Activated naive CD8-positive, alpha-beta T cell (primary cell): Measurements from ENCODE around the gene TF.

Experiments used
- H3K27ac Mint-ChIP-seq: one replicate; pipeline ENCODE4 v1.8.0; 2021; ENCODE audit warnings: mixed read lengths
- H3K27me3 Mint-ChIP-seq: one replicate; pipeline ENCODE4 v1.8.0; 2021; ENCODE audit warnings: mixed read lengths
- H3K36me3 Mint-ChIP-seq: one replicate; pipeline ENCODE4 v1.8.0; 2021; ENCODE audit warnings: mixed read lengths
- H3K4me1 Mint-ChIP-seq: one replicate; pipeline ENCODE4 v1.8.0; 2021; ENCODE audit warnings: low read depth, mixed read lengths
- H3K4me3 Mint-ChIP-seq: one replicate; pipeline ENCODE4 v1.8.0; 2021; ENCODE audit warnings: mild to moderate bottlenecking, mixed read lengths
- H3K9me3 Mint-ChIP-seq: one replicate; pipeline ENCODE4 v1.8.0; 2021; ENCODE audit warnings: low read depth, mixed read lengths

TF gene

DNA sequence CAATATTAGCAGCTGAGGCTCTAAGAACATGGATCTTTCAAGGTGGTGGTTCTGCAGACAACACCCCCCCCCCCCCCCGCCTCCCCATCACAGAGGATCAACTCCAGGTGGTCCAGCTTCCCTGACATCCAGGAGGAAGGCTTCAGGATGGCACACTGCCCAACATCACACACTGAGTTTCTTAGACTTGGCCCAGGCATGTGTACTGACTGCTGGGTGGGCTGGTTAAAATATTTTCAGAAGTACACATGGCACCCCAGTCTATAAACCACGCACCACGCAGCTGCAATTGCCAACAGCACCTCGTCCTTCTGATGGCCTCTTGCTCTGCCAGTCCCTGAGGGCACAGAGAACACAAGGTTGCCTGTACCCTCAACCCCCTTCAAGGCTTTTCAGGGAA lies 81.5 kb downstream of the TF start:
- no peaks in the 10 kb centered on the region for H3K27me3 Mint-ChIP-seq
- H3K27ac Mint-ChIP-seq: no peak overlapping the region
- H3K9me3 Mint-ChIP-seq: no peaks in the 10 kb centered on the region
- no peak overlapping the region for H3K4me3 Mint-ChIP-seq
- H3K36me3 Mint-ChIP-seq: peaks cover 5% of the 10 kb centered on the region
- no peaks in the 10 kb centered on the region for H3K4me1 Mint-ChIP-seq

- Mint-ChIP-seq H3K4me3 (no peak overlapping the region), H3K27ac (no peak overlapping the region), H3K9me3 (no peaks in the 10 kb centered on the region), H3K36me3 (peaks cover 5% of the 10 kb centered on the region), H3K4me1 (no peaks in the 10 kb centered on the region), H3K27me3 (no peaks in the 10 kb centered on the region)
These were observed 82.5 kb downstream of the TF start for GRCh38 chr3:133828576-133829309.

DNA sequence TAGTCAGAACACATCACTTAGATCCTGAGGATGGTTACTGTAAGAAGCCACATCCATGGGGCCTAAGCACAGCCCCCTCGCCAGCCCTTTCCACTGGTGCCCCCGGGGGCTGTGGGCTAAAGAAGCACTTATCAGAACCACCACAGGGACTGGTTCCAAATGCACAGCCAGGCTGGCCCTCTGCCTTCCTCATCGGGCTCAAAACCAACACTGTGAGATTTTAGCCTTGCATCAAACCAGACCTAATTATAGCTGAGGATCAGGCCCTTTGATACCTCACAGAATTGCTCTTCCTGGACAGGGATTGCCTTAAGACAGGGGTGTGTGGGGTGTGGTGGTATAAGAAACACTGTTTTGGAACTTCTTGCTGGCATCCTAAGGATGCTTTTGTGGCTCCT lies 83.1 kb downstream of the TF start:
- H3K36me3 Mint-ChIP-seq: peaks cover 5% of the 10 kb centered on the region
- no peaks in the 10 kb centered on the region for H3K9me3 Mint-ChIP-seq
- H3K4me3 Mint-ChIP-seq: no peak overlapping the region
- no peak overlapping the region for H3K27ac Mint-ChIP-seq
- no peaks in the 10 kb centered on the region for H3K27me3 Mint-ChIP-seq
- no peaks in the 10 kb centered on the region for H3K4me1 Mint-ChIP-seq

DNA sequence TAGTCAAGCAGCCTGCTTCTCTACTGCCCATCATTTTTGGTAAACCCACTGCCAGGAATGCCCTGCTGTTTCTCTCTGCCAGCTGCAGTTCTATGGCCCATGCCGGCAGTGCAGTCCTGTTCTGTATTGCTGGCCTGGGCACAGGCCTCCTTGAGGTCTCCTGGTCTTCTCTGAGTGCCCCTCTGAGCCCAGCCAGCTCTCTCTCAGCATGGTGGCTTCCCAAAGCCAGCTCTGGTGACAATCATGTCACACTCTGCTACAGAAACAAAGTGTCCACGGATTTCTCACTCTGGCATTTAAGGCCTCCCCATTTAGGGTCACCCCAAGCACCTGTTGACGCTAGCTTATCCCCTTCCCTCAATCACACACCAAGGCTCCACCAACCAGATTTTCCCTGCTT lies 83.9 kb downstream of the TF start:
- Mint-ChIP-seq H3K27ac (no peak overlapping the region), H3K4me3 (no peak overlapping the region), H3K27me3 (no peaks in the 10 kb centered on the region), H3K36me3 (peaks cover 4% of the 10 kb centered on the region), H3K4me1 (no peaks in the 10 kb centered on the region), H3K9me3 (no peaks in the 10 kb centered on the region)

DNA sequence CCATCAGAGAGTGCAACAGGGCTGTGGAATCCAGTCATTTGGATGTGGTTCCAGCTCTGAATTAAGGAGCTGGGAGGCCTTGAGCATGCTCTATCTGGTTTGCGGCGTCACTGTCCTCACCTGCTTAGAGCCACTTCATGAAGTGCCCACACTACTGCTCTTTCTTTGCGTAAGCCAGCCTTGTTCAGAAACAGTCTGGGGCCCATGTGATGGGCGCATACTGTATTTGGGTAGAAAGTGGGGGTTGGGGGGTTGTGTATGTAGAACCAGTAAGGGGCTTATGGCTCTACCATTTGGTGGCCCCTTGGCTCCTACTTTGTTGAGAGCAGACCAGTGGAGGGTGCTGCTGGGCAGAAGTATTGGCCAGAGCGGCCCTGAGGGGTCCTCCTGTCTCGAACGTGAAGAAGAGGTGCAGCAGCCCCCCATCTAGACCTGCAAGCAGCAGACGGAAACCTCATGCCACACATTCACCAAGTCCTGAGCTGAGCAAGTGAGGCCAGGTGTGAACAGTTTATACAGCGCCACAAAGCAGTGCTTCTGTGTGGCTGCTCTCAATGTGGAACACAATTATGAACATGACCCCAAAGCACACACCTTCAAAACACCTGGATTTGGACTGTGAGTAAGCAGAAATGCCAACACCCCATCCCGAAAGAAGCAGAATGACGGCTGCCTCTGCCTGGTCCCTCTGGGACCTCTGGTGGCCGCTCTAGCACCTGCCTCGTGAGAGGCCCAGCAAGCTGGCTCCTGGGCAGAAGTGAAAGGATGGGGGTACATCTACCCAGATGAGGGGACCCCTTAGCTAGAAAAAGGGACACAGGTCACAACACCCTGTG lies 86.0 kb downstream of the TF start:
- no peak overlapping the region for H3K4me3 Mint-ChIP-seq
- H3K9me3 Mint-ChIP-seq: no peaks in the 10 kb centered on the region
- no peaks in the 10 kb centered on the region for H3K27me3 Mint-ChIP-seq
- H3K27ac Mint-ChIP-seq: no peak overlapping the region
- no peaks in the 10 kb centered on the region for H3K36me3 Mint-ChIP-seq
- no peaks in the 10 kb centered on the region for H3K4me1 Mint-ChIP-seq

GRCh38 chr3:133832802-133833144 lies 86.6 kb downstream of the TF start:
- Mint-ChIP-seq H3K27me3 (no peaks in the 10 kb centered on the region), H3K4me1 (no peaks in the 10 kb centered on the region), H3K27ac (no peak overlapping the region), H3K4me3 (no peak overlapping the region), H3K36me3 (no peaks in the 10 kb centered on the region), H3K9me3 (no peaks in the 10 kb centered on the region)

- no peaks in the 10 kb centered on the region for H3K9me3 Mint-ChIP-seq
- no peaks in the 10 kb centered on the region for H3K36me3 Mint-ChIP-seq
- no peak overlapping the region for H3K27ac Mint-ChIP-seq
- H3K4me1 Mint-ChIP-seq: no peaks in the 10 kb centered on the region
- H3K4me3 Mint-ChIP-seq: no peak overlapping the region
- H3K27me3 Mint-ChIP-seq: no peaks in the 10 kb centered on the region
These were observed 87.1 kb downstream of the TF start for GRCh38 chr3:133833267-133833666.

GRCh38 chr3:133833880-133834620 lies 87.9 kb downstream of the TF start:
- Mint-ChIP-seq H3K36me3 (no peaks in the 10 kb centered on the region), H3K4me1 (no peaks in the 10 kb centered on the region), H3K4me3 (no peak overlapping the region), H3K27ac (no peak overlapping the region), H3K27me3 (no peaks in the 10 kb centered on the region), H3K9me3 (no peaks in the 10 kb centered on the region)

- H3K4me1 Mint-ChIP-seq: no peaks in the 10 kb centered on the region
- no peak overlapping the region for H3K4me3 Mint-ChIP-seq
- no peaks in the 10 kb centered on the region for H3K36me3 Mint-ChIP-seq
- no peaks in the 10 kb centered on the region for H3K27me3 Mint-ChIP-seq
- no peaks in the 10 kb centered on the region for H3K9me3 Mint-ChIP-seq
- no peak overlapping the region for H3K27ac Mint-ChIP-seq
These were observed 88.6 kb downstream of the TF start for GRCh38 chr3:133834621-133835417.

GRCh38 chr3:133835418-133835743 lies 89.2 kb downstream of the TF start:
- no peaks in the 10 kb centered on the region for H3K4me1 Mint-ChIP-seq
- H3K36me3 Mint-ChIP-seq: no peaks in the 10 kb centered on the region
- H3K27me3 Mint-ChIP-seq: no peaks in the 10 kb centered on the region

GRCh38 chr3:133835961-133836360 lies 89.8 kb downstream of the TF start:
- Mint-ChIP-seq H3K4me1 (no peaks in the 10 kb centered on the region), H3K27ac (no peak overlapping the region), H3K9me3 (no peaks in the 10 kb centered on the region), H3K4me3 (no peak overlapping the region), H3K36me3 (no peaks in the 10 kb centered on the region), H3K27me3 (no peaks in the 10 kb centered on the region)

More at GRCh38 chr3:133835418-133835743, 89.2 kb downstream of the TF start:
- H3K4me3 Mint-ChIP-seq: no peak overlapping the region
- no peaks in the 10 kb centered on the region for H3K9me3 Mint-ChIP-seq
- no peak overlapping the region for H3K27ac Mint-ChIP-seq

DNA sequence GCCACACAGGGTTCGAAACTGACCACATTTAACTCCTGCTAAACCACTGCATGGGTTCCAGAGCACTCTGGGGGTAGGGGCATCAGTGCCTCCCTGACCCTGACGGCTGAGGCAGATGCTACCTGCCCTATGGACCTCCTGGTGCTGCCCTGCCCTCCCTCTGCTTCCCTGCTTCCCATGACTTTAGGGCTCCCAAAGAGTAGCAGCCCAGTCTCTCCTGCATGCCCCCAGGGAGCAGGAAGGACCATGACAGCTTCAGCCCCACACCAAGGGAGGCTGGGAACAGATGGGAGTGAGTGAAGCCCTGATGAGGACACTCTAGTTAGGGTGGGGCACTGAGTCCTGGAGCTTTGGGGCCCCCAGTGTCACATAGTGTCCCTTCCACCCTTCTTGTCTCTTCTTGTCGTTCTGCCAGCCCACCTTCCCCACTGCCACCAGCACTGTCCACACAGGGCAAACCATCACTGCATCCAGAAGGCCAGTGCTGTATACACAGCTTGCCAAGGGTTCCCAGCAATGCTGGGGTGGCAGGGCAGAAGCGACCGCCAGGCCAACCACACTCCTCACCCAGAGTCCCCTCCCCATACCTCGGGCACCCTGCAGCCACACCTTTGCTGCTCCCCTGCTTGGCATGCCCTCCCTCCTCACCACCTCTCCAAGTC lies 90.4 kb downstream of the TF start:
- H3K27me3 Mint-ChIP-seq: no peaks in the 10 kb centered on the region
- no peaks in the 10 kb centered on the region for H3K9me3 Mint-ChIP-seq
- no peaks in the 10 kb centered on the region for H3K36me3 Mint-ChIP-seq
- H3K27ac Mint-ChIP-seq: no peak overlapping the region
- no peak overlapping the region for H3K4me3 Mint-ChIP-seq
- H3K4me1 Mint-ChIP-seq: no peaks in the 10 kb centered on the region

- no peaks in the 10 kb centered on the region for H3K27me3 Mint-ChIP-seq
- no peak overlapping the region for H3K4me3 Mint-ChIP-seq
- no peaks in the 10 kb centered on the region for H3K36me3 Mint-ChIP-seq
- H3K4me1 Mint-ChIP-seq: no peaks in the 10 kb centered on the region
- no peak overlapping the region for H3K27ac Mint-ChIP-seq
- no peaks in the 10 kb centered on the region for H3K9me3 Mint-ChIP-seq
These were observed 91.5 kb downstream of the TF start for GRCh38 chr3:133837487-133838295.
